Vagina (tissue), 2 donors: Measurements from ENCODE around the gene SMC6. TPM values are rescaled to one million over a fixed set of nuclear protein-coding genes. Genes with fewer than 3 reads are reported as not detected.
A peak's percentile ranks its signal among the peaks of the same experiment; 100 is the strongest.

Experiments
- DNase-seq, 2 donors: peaks; one replicate each; pipeline ENCODE4 v3.0.0-alpha.2; 2017; ENCODE audit errors: extremely low spot score in 2 of 2
- H3K27ac ChIP-seq: fragments of 200-600 bp; sonication (generic); one replicate; pipeline ENCODE4 v1.5.1; 2019
- H3K27me3 ChIP-seq: fragments of 200-600 bp; sonication (generic); one replicate; pipeline ENCODE4 v1.5.1; 2019
- H3K36me3 ChIP-seq, 2 donors: fragments of 200-600 bp; sonication (generic); one replicate each; pipeline ENCODE4 v1.5.1; 2017 to 2019
- H3K4me1 ChIP-seq: fragments of 200-600 bp; sonication (generic); one replicate; pipeline ENCODE4 v1.5.1; 2019
- H3K4me3 ChIP-seq, 2 donors: fragments of 200-600 bp; sonication (generic); 1 replicate in 1 of 2; 2 replicates in 1 of 2; pipeline ENCODE4 v1.5.1; 2016 to 2019
- H3K9me3 ChIP-seq: fragments of 200-600 bp; sonication (generic); one replicate; pipeline ENCODE4 v1.5.1; 2019
- POLR2A ChIP-seq, 2 donors: fragments of 450-650 bp; IDR thresholded peaks; one replicate each; pipeline ENCODE4 v1.6.1; 2017; ENCODE audit warnings: antibody characterized with exemption in 2 of 2, mild to moderate bottlenecking in 2 of 2, moderate library complexity in 2 of 2
- POLR2AphosphoS5 ChIP-seq, 2 donors: sonication (generic); formaldehyde crosslinking; IDR thresholded peaks; one replicate each; pipeline ENCODE4 v1.9.0; 2017; ENCODE audit warnings: antibody characterized with exemption in 2 of 2, mild to moderate bottlenecking in 2 of 2, low read depth in 1 of 2; ENCODE audit not compliant: insufficient read depth in 1 of 2
- intact Hi-C: fragments of 100-400 bp; cut with DNase I; formaldehyde crosslinking; loops from one replicate; pipeline ENCODE4 v1.15.1; 2023
- total RNA-seq: library from RNA; depleted of rRNA; stranded (reverse); fragments of >200 nt; gene quantifications from one replicate; pipeline ENCODE4 v1.2.3, GENCODE V29; 2016
- TF ChIP-seq, protein P1 (sequence below), 3 experiments: fragments of 450-650 bp in 2 of 3; fragments of 200-600 bp in 1 of 3; sonication (generic) in 1 of 3; IDR thresholded peaks; one replicate each; pipeline ENCODE4 v1.5.1; 2017 to 2019; ENCODE audit warnings: antibody characterized with exemption in 3 of 3, mild to moderate bottlenecking in 2 of 3, moderate library complexity in 2 of 3

SMC6 gene
- total RNA-seq, 1 donor from 2014 or later: 33.6 TPM

GRCh38 chr2:17756668-17757067 is 3.1 kb upstream of the SMC6 start:
- TF ChIP-seq POLR2A (IDR thresholded peaks at IDR 0.05) (no peak), POLR2AphosphoS5 (IDR thresholded peaks at IDR 0.05; ENCODE audit: insufficient read depth in 1 of 2, low read depth in 1 of 2) (no peak)
- TF ChIP-seq, protein P1, sequence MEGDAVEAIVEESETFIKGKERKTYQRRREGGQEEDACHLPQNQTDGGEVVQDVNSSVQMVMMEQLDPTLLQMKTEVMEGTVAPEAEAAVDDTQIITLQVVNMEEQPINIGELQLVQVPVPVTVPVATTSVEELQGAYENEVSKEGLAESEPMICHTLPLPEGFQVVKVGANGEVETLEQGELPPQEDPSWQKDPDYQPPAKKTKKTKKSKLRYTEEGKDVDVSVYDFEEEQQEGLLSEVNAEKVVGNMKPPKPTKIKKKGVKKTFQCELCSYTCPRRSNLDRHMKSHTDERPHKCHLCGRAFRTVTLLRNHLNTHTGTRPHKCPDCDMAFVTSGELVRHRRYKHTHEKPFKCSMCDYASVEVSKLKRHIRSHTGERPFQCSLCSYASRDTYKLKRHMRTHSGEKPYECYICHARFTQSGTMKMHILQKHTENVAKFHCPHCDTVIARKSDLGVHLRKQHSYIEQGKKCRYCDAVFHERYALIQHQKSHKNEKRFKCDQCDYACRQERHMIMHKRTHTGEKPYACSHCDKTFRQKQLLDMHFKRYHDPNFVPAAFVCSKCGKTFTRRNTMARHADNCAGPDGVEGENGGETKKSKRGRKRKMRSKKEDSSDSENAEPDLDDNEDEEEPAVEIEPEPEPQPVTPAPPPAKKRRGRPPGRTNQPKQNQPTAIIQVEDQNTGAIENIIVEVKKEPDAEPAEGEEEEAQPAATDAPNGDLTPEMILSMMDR (IDR thresholded peaks at IDR 0.05): no peak
- Histone ChIP-seq H3K27ac (no peak overlapping the region), H3K4me1 (peaks cover 25% of the 10 kb centered on the region), H3K36me3 (no peaks in the 10 kb centered on the region), H3K27me3 (no peaks in the 10 kb centered on the region), H3K4me3 (no peak overlapping the region), H3K9me3 (no peaks in the 10 kb centered on the region)
- intact Hi-C loops: loop anchor here (10.0 kb wide), 1 partner anchor 1092 kb away; the partner anchor contains the start of gene CYRIA
- DNase-seq: no peak

DNA sequence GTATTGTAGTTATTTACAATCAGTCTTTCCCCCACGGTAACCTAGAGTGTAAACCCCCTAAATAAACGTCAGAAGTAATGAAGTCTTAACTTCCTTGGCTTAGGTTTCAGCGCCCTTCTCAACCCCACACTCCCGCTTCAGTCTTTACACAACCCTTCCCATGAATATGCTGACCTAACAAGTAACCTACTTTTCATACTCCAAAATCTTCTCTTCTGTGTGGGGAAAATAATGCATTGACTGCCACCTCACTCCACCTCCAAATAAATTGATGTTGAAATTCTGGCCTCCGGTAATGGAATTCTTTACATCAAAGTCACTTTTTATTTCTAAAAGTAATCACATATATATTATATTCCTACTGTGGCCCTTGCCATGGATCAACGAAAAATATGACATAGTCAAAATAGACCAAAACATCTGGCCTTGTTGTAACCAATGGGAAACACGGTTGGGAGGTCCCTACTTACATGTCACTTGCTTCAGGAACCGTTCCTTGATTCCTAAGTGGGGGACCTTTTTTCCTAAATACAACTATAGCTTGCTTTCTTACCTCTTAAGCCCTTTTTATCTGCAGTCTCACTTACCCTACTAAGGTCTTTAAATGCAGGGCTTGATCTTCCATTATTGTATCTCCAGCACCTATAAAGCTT is 1.3 kb upstream of the SMC6 start:
- Histone ChIP-seq H3K36me3 (no peaks in the 10 kb centered on the region), H3K9me3 (no peaks in the 10 kb centered on the region), H3K27me3 (no peaks in the 10 kb centered on the region), H3K4me3 (peak overlapping the region; percentile 75 to 96), H3K27ac (no peak overlapping the region), H3K4me1 (peaks cover 25% of the 10 kb centered on the region)
- DNase-seq: no peak
- TF ChIP-seq, protein P1 (IDR thresholded peaks at IDR 0.05): no peak
- TF ChIP-seq POLR2A (IDR thresholded peaks at IDR 0.05): no peak
- TF ChIP-seq POLR2AphosphoS5 (IDR thresholded peaks at IDR 0.05; ENCODE audit: insufficient read depth in 1 of 2, low read depth in 1 of 2): no peak
- intact Hi-C loops: loop anchor here (10.0 kb wide), 1 partner anchor 1090 kb away; the partner anchor contains the start of gene CYRIA

DNA sequence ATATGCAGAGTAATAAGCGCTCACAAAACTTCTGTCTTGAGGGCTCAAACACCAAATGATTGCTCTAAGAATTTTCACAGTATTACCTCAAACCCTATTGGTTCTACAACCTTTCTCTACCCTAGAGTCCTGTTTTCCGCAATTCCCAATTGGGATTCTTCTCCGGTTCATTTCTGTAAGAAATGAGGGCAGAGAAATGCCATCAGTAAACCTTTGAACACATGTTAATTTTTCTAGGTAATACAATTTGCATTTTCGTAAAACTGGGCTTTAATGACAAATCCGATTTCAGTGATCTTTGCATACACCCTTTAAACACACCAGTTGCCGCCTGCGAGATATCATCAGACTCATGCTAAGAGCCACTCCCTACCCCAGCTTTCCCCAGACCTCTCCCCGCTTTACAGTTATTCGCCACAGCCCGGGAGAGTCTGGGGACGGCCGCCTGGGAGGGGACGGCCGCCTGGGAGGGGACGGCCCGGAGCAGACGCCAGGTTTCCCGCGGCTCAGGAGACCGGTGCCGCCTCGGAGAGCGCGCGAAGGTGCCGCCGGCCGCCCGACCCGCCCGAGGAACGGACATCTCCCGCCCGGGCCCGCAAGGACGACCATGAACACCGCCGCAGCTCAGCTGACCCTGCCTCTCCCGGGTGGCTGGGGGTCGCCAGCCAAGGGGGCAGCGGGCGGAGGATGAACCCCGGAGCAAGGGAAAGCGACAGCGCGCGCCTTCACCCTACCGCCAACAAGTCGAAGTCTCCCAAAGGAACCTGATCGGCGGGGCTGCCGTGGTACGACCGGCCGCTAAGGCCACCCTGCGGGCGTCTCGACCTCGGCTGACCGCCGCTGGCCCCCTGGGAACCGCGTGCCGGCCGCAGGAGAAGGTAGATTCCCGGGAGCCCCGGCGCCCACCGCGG is 463 bp downstream of the SMC6 start:
- TF ChIP-seq POLR2AphosphoS5 (IDR thresholded peaks at IDR 0.05; ENCODE audit: insufficient read depth in 1 of 2, low read depth in 1 of 2): peak in 1 of 2 donors; percentile 88
- TF ChIP-seq, protein P1 (IDR thresholded peaks at IDR 0.05): peak in 1 of 3 experiments; percentile 34
- peak in 1 of 2 donors; percentile 38 for TF ChIP-seq POLR2A (IDR thresholded peaks at IDR 0.05)
- Histone ChIP-seq H3K4me3 (peak overlapping the region; percentile 75 to 96), H3K4me1 (peaks cover 25% of the 10 kb centered on the region), H3K27ac (peak overlapping the region; percentile 95), H3K9me3 (no peaks in the 10 kb centered on the region), H3K27me3 (no peaks in the 10 kb centered on the region), H3K36me3 (no peaks in the 10 kb centered on the region)
- peak in 1 of 2 donors; percentile 87 for DNase-seq
- intact Hi-C loops: loop anchor here (10.0 kb wide), 1 partner anchor 1088 kb away; the partner anchor contains the start of gene CYRIA

DNA sequence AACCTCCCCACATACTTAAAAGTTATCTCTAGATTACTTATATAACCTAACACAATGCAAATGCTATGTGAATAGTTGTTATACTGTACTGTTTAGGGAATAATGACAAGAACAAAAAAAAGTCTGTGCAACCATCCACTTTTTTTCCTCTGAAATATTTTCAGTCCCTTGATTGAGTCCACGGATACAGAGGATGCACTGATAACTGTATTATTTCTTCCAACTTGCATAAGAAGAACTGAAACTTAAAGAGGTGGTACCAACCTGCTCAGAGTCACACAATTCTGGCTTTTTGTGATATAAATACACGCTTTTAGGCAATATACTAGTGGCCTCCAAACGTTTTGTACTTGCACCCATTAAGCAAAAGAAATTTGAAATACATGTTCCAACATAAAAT is 1.4 kb downstream of the SMC6 start:
- TF ChIP-seq POLR2A (IDR thresholded peaks at IDR 0.05) (no peak), POLR2AphosphoS5 (IDR thresholded peaks at IDR 0.05; ENCODE audit: insufficient read depth in 1 of 2, low read depth in 1 of 2) (no peak)
- TF ChIP-seq, protein P1 (IDR thresholded peaks at IDR 0.05): no peak
- no peak overlapping the region for H3K27ac ChIP-seq
- peaks cover 25% of the 10 kb centered on the region for H3K4me1 ChIP-seq
- peak overlapping the region in 1 of 2 donors; percentile 75 for H3K4me3 ChIP-seq
- intact Hi-C loops: loop anchor here (10.0 kb wide), 1 partner anchor 1087 kb away; the partner anchor contains the start of gene CYRIA
- no peaks in the 10 kb centered on the region for H3K36me3 ChIP-seq
- H3K27me3 ChIP-seq: no peaks in the 10 kb centered on the region
- H3K9me3 ChIP-seq: no peaks in the 10 kb centered on the region
- no peak for DNase-seq
